GM13976 (cell line): ENCODE data around the gene MLIP.

Experiments
- DNase-seq: peaks from one replicate; pipeline ENCODE4 v3.0.0; 2012; ENCODE audit warnings: low spot score
- in situ Hi-C: fragments of 300-500 bp; cut with MboI; formaldehyde crosslinking; loops from one replicate; pipeline ENCODE4 v1.12.0; 2022; ENCODE audit warnings: low sequenced_read_pairs, mixed read lengths, inconsistent platforms; ENCODE audit not compliant: unreplicated experiment
- TF ChIP-seq, protein P1 (sequence below): IDR thresholded peaks from 2 replicates; pipeline ENCODE4 v1.5.1; 2012; ENCODE audit warnings: borderline replicate concordance, mild to moderate bottlenecking; ENCODE audit not compliant: insufficient read depth; ENCODE audit errors: extremely low read depth, missing control alignments, control extremely low read depth

MLIP gene

DNA sequence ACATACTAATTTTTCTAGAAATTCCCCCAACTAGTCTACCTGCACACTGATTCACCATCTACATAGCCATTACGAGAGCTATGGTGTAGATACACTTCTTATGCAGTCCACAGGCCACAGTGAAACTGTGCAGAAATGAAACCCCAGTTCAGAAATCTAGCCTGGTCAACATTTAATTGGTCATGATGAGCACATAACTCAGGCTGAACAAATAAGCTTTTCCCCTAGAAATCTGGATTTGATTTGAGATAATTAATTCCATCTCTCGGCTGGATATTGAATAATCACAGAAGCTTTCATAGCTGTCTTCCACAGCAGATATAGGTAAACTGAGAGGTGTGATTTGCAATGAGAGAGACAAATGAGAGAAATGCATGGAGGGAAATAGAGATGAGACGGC, 174.4 kb downstream of the MLIP start:
- in situ Hi-C loops, result no loop called here
- DNase-seq, result no peak
- TF ChIP-seq, protein P1, sequence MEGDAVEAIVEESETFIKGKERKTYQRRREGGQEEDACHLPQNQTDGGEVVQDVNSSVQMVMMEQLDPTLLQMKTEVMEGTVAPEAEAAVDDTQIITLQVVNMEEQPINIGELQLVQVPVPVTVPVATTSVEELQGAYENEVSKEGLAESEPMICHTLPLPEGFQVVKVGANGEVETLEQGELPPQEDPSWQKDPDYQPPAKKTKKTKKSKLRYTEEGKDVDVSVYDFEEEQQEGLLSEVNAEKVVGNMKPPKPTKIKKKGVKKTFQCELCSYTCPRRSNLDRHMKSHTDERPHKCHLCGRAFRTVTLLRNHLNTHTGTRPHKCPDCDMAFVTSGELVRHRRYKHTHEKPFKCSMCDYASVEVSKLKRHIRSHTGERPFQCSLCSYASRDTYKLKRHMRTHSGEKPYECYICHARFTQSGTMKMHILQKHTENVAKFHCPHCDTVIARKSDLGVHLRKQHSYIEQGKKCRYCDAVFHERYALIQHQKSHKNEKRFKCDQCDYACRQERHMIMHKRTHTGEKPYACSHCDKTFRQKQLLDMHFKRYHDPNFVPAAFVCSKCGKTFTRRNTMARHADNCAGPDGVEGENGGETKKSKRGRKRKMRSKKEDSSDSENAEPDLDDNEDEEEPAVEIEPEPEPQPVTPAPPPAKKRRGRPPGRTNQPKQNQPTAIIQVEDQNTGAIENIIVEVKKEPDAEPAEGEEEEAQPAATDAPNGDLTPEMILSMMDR, result no peak

DNA sequence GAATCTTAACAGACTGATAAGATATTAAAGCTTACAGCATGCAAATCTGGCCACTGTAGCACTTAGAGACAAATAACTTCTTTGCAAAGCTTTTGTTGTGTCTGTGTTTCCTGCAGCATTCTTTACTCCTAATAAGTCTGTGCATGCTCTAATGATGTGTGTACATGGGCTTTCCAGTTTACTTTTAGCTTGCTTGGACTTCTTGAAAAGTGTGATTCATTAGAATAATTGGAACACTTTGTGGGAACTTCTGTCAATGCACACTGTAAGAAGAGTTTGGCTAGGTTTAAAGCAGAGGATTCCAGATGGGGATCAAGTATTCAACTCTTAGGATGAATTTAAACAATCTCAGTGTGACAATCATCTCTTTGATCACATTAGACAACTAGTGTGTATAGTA, 174.9 kb downstream of the MLIP start:
- no peak for DNase-seq
- TF ChIP-seq, protein P1, result no peak
- in situ Hi-C loops, result no loop called here

DNA sequence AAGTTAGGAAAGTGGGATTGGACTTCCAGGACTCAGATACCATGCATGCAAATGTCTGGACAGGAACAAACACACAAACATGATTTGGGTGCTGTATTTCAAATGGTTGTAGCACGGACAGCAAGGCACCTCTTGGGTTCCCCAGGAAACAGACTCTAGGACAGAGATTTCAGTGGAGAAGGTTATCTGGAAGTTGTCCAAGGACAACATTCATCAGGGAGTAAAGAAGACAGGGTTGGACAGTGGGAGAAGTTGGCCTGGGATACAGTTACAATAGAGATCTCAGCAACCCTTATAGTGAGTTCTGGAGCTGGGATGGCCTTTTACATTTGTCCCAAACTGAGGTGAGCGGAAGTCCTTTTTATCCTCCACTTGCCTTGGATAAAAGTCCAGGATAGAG, 177.2 kb downstream of the MLIP start:
- in situ Hi-C loops, result no loop called here
- TF ChIP-seq, protein P1, result no peak
- DNase-seq, result no peak

DNA sequence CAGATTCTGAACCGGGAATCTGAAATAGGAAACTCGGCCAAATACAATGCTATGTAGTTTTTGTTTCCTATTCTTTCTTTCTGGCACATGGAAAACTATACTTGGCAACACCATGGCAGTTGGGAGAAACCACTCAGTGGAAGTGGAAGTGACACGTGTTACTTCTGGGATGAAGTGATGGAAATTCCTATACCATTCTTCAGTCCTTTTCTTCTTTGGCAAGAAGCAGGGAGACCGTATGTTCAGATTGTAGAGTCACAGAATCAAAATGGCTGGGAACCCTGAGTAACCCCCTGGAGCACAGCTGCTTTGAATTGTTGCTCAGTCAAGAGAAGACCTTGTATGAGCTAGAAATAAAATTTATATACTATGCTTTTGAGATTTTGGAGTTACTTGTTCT, 178.2 kb downstream of the MLIP start:
- no peak for DNase-seq
- in situ Hi-C loops, result no loop called here
- TF ChIP-seq, protein P1, result no peak

DNA sequence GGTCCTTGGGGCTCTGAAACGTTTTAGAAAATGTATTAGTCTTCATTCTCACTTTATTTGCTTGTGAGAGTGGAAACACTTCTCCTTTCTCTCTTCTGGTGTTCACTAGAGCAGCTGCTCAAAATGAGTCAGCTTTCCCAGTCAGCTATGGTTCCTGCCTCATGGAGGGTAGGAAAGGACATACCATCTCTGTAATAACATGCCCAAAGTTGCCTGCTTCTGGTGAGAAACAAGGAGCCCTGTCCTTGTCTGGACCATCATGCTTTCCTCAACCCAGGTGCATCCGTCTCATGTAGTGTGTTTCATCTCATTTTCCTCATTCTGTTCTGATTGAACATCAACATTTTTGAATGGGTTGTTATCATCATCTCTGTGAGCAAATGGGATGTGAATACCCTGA, 179.9 kb downstream of the MLIP start:
- no peak for DNase-seq
- TF ChIP-seq, protein P1, result no peak
- in situ Hi-C loops, result no loop called here

DNA sequence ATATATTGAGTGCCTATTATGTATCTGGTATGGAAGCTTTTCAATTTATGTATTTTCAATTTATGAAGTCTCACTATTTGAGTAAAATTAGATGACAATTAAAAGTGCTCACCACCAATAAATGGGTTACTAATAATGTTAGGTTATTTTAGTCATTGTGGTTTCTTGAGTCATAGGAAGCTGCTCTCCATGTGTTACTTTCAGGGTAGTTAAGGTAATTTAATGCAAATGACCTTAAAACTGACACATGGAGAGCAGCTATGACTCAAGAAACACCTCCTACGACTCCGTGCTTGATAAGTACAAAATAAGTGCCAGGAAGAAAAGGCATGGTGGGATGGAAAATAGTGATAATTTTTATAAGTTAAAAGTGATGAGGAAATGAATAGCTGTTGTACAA, 180.5 kb downstream of the MLIP start:
- TF ChIP-seq, protein P1, result no peak
- in situ Hi-C loops, result no loop called here
- DNase-seq, result peak; percentile 20
